SK-N-DZ (cell line): ENCODE measurements around the gene HDAC8.
"Not testable (repeated sequence)": the region's sequence is repeated elsewhere in the genome, so short reads cannot be mapped to it uniquely, and the experiment has no call there.

ENCODE experiments used
- DNase-seq: peaks from one replicate; pipeline ENCODE4 v3.0.0-alpha.2; 2015; ENCODE audit warnings: low spot score

The HDAC8 gene

GRCh38 chrX:72461766-72462165 is 110.9 kb downstream of the HDAC8 start:
- no peak for DNase-seq

DNA sequence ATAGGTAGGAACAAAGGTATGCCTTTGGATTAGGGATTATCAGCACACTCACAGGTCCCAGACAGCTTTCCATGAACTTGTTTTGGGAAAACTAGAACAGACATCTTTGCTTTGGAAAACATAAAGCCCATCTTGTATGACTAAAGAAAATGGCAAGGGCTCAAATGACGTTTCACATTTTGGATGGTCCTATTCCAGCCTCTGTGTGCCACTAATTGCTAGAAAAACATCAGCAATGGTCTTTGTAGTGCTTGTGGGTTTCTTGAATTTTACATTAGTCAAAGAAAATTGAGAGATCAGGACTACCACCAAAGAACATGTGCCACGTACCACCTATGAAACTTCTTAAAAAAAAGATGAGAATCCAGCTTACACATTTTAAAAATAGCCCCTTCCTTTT is 111.4 kb downstream of the HDAC8 start:
- DNase-seq, result no peak

DNA sequence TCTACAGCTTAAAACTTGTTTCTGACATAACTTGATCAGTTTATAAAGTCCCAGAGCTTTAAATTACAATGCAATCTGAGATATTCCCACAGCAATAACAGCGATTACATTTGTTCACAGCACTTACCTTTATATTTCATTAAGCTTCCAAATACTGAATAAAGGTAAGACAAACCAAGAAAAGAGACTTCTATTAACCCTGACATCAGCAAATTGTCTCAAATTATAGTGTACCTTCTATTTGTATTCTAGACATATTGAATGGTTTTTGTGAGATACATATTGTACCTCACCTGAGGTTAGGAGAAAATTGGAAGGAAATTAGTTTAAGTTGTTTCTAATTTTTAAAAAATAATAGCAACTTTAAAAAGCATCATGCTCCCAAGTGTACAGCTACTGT is 111.9 kb downstream of the HDAC8 start:
- DNase-seq, result no peak

DNA sequence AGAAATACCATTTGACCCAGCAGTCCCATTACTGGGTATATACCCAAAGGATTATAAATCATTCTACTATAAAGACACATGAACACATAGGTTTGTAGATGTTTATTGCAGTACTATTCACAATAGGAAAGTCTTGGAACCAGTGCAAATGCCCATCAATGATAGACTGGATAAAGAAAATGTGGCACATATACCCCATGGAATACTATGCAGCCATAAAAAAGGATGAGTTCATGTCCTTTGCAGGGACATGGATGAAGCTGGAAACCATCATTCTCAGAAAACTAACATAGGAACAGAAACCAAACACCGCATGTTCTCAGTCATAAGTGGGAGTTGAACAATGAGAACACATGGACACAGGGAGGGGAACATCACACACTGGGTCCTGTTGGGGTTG is 123.6 kb downstream of the HDAC8 start:
- DNase-seq, result not testable (repeated sequence)

GRCh38 chrX:72440764-72441163 is 131.9 kb downstream of the HDAC8 start:
- DNase-seq, result not testable (repeated sequence)

DNA sequence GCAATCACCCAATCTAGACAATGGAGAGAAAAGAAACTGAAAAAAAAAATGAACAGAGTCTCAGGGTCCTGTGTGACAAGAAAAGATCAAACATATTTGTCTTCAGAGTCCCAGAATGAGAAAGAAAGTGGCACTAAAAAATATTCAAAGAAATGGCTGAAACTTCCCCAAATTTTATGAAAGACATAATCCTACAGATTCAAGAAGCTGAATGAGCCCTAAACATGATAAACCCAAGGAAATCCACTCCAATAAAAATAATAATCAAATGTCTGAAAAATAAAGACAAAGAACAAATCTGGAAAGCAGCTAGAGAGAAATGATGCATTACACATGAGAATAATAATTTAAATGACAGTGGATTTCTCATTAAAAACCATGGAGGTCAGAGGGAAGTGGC is 136.6 kb downstream of the HDAC8 start:
- no peak for DNase-seq

- no peak for DNase-seq
Measured at GRCh38 chrX:72430405-72430968, 142.2 kb downstream of the HDAC8 start.

DNA sequence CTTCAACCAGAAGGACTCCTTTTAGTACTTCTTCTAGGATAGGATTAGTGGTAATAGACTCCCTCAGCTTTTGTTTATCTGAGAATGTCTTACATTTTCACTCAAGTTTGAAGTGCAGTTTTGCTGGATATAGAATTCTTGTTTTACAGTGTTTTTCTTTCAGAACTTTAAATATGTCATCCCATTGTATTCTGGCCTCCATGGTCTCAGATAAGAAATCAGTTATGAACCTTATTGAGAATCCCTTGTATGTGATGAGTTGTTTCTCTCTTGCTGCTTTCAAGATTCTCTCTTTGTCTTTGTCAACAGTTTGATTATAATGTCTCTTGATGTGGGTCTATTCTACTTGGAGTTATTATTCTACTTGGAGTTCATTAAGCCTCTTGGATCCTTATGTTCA is 150.8 kb downstream of the HDAC8 start:
- no peak for DNase-seq

DNA sequence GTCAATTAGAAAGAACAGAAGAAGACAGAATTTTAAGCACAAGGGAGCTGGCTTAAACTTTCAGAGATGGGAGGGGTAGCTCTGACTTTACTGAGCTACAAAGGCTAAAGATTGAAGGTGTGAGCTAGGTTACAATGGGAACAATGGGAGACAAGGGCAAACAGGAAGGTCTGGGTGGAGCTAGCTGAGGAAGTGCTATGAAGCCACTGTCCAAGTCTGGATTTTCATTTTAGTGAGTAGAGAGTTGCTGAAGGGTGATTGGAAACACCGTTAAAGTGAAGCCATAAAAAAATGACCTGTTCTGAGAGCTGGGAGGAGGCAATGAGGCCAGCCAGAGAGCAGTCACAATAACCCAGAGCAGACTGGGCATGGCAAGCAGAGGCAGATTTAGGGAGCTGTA is 162.7 kb downstream of the HDAC8 start:
- DNase-seq, result no peak

DNA sequence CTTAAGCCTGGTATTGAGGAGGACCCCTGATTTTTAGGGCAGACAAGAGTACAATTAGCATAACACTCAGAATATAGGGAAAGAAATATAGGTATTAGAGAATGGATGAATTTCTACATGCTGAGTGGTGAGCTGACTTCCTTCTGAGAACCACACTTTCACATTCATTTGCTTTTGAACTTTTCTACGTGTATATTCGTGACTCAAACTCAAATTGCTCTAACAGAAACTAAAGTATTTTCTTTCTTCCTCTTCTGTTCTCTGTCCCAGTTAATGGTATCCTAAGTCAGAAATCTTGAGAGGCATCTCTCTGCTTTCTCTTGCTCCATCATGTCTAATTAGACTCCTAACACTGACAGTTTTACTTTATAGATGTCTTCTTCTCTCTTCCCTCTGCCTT is 163.8 kb downstream of the HDAC8 start:
- no peak for DNase-seq

DNA sequence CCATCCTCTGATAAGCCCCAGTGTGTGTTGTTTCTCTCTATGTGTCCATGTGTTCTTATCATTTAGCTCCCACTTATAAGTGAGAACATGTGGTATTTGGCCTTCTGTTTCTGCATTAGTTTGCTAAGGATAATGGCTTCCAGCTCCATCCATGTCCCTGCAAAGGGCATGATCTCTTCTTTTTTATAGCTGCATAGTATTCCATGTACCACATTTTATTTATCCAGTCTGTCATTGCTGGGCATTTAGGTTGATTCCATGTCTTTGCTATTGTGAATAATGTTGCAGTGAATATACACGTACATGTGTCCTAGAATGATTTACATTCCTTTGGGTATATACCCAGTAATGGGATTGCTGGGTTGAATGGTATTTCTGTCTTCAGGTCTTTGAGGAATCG is 167.5 kb downstream of the HDAC8 start:
- DNase-seq, result not testable (repeated sequence)

- DNase-seq, result no peak
Measured at GRCh38 chrX:72402614-72403013, 170.0 kb downstream of the HDAC8 start.

DNA sequence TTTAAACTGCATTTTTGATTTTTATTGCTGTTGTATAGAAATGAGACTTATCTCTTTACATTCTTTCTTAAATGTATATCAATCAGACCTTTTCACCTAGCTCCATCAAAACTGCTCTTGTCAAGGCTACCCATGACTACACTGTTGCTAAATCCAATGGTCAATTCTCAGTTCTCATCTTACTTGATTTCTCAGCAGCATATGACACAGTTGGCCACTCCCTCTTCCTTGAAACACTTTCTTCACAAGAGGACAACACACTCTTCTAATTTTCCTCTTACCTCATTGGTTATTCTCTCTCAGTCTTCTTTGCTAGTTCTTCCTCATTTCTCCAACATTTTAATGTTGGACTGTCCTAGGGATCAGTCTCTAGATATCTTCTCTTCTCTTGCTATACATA is 172.8 kb downstream of the HDAC8 start:
- DNase-seq, result no peak

GRCh38 chrX:72396117-72396516 is 176.5 kb downstream of the HDAC8 start:
- DNase-seq, result no peak

GRCh38 chrX:72395237-72395636 is 177.4 kb downstream of the HDAC8 start:
- no peak for DNase-seq

DNA sequence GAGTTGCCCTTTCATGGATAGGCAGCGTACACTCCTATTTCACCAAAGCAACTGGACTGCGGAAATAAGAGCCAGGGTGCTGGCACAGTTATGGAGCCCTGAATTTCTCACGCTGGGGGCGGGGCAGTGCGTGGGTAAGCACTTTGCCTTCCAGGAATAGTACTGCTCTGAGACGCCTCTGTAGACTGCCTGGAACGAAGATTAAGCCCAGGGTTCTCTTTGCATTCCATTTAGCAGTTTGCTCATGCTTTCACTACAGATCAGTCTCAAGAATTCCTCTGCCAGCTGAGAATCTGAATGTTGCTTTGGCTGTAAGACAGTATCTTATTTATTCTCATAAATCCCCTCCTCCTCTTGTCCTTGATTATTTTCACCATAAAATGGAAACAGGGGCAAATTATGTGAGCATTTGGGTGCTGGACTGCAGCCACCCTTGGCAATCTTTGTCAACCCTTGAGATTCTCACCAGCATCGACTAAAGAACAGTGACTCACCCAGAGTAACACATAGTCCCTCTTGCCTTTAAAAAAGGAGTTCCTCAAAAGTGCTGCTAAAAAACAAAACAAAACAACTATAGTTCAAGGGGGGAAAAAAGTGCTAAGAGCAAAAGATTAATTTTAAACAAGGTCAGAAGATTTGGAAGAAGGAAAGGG is 178.0 kb downstream of the HDAC8 start:
- no peak for DNase-seq

DNA sequence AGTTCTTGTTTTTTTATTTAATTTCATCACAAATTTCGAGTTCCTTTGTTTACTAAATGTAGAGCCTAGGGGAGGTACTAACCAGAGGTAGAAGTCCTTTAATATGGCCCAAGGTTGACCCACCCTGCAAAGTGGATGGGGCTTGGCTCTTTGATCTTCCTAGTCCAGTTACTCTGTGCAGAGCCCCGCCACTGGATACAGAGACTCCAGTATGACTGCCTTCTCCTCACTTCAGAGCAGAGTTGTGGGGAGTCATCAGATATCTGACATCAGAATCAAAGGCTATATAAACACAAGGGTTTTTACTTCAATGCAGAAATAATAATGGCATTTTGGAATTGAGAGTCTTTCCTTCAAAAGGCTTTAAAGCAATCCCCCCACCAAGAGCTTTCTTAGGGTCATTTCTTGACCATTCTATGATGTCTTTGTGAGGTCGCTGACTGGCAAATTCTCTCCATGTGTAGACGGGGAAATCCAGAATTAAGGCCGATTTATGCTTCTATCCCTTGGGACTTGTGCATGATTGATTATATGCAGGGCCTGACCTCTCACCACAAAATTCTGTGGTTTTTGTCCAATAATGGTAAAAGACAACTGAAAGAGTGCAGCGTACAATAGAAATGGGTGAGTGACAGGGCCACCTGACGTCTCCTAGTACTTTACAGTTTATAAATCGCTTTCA is 178.7 kb downstream of the HDAC8 start:
- DNase-seq, result no peak

- no peak for DNase-seq
Measured at GRCh38 chrX:72392816-72393800, 179.5 kb downstream of the HDAC8 start.

DNA sequence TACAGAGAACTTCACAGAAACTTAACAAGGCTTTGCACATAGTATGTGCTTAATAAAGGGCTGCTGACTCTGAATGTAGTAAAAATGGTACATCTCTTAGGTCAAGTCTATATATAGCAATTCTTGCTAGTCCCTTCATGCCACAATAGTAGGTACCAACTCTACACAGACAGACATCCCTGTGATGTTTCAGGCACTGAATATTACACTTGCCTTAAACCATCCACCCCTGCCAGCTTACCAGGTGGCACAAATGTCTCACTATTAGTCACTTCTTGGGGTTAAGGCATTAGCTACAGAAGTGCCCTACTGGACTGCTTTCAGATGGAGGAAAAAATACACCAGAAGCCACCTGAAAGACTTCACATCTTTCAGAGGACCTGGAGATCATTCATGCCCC is 180.6 kb downstream of the HDAC8 start:
- no peak for DNase-seq

DNA sequence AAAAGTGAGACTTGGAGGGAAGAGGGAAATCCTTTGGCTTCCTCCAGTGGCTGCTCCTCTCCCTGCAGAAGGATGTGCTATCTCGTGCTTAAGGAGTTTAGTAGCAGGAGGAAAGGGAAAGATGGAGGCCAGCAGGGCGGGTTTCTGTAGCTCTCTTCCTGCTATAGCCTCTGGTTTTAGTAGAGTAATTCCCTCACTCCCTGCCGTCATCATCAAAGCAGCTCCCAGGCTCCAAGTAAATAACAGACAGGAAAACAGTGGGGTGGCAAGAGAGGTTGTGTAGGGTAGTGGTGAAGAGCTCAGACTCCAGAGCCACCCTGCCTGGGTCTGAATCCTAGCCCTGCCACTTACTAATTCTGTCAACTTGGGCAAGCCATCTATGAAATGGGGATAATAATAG is 185.4 kb downstream of the HDAC8 start:
- no peak for DNase-seq

DNA sequence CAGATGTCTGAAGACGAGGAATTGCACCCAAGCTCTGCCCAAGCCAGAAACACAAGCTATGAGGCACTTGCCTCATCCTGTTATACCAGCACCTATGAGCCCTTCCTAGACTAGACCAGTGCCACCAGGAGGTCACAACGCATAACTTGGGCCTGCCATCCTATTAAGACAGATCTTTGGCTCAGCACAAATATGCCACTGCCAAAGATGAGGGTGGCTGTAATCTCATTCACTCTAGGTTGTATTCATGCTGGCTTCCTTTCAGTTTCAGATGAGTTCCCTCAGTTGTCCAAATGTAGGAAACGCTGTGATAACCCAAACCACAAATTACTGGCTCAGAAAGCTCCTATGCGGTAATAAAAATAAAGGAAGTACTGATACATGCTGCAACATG is 190.4 kb downstream of the HDAC8 start:
- no peak for DNase-seq
